DND-41 (cell line): Measurements from ENCODE around the gene ASPM.

Source experiments
- ATAC-seq: fragments of 200-7000 bp; cut with Tn5 transposase; 3 replicates; pipeline ENCODE4 v1.9.1; 2021; ENCODE audit warnings: low read depth; ENCODE audit not compliant: insufficient read depth
- DNase-seq: peaks from one replicate; pipeline ENCODE4 v3.0.0-alpha.2; 2020
- H2AFZ ChIP-seq: 2 replicates; pipeline ENCODE4 v1.6.0; 2012; ENCODE audit warnings: low read depth, low read length
- H3K27ac ChIP-seq: 2 replicates; pipeline ENCODE4 v1.5.1; 2012; ENCODE audit warnings: low read length, inconsistent platforms
- H3K27me3 ChIP-seq: fragments of 200-600 bp; sonication (generic); 2 replicates; pipeline ENCODE4 v1.6.0; 2012; ENCODE audit warnings: low read length, mild to moderate bottlenecking, inconsistent platforms; ENCODE audit not compliant: insufficient read depth, poor library complexity
- H3K36me3 ChIP-seq: 2 replicates; pipeline ENCODE4 v1.5.1; 2012; ENCODE audit warnings: low read length, inconsistent platforms; ENCODE audit not compliant: insufficient read depth
- H3K4me1 ChIP-seq: 2 replicates; pipeline ENCODE4 v1.5.1; 2012; ENCODE audit warnings: mild to moderate bottlenecking, low read length; ENCODE audit not compliant: insufficient read depth
- H3K4me2 ChIP-seq: 2 replicates; pipeline ENCODE4 v1.6.0; 2012; ENCODE audit warnings: mild to moderate bottlenecking, moderate library complexity, low read length, inconsistent platforms; ENCODE audit not compliant: insufficient read depth
- H3K4me3 ChIP-seq, 2 experiments: fragments of 200-600 bp in 1 of 2; shearing (Covaris generic) in 1 of 2; 2 replicates each; pipeline ENCODE4 v1.5.1; 2012 to 2016; ENCODE audit warnings: inconsistent platforms in 2 of 2, low read length in 2 of 2, mild to moderate bottlenecking in 2 of 2, low read depth in 1 of 2, moderate library complexity in 1 of 2
- H3K79me2 ChIP-seq: 2 replicates; pipeline ENCODE4 v1.6.0; 2012; ENCODE audit warnings: low read length, inconsistent platforms; ENCODE audit not compliant: insufficient read depth
- H3K9ac ChIP-seq: 2 replicates; pipeline ENCODE4 v1.6.0; 2012; ENCODE audit warnings: low read depth, mild to moderate bottlenecking, inconsistent platforms, low read length, moderate library complexity
- H3K9me3 ChIP-seq: 2 replicates; pipeline ENCODE4 v1.5.1; 2012; ENCODE audit warnings: low read length, moderate library complexity, mild to moderate bottlenecking, inconsistent platforms; ENCODE audit not compliant: insufficient read depth, severe bottlenecking
- H4K20me1 ChIP-seq: 2 replicates; pipeline ENCODE4 v1.6.0; 2012; ENCODE audit warnings: low read length; ENCODE audit not compliant: insufficient read depth
- CTCF ChIP-seq: IDR thresholded peaks from 2 replicates; pipeline ENCODE4 v1.5.1; 2012; ENCODE audit warnings: borderline replicate concordance, low read length, moderate library complexity, mild to moderate bottlenecking; ENCODE audit not compliant: poor library complexity, severe bottlenecking; ENCODE audit errors: extremely low read depth
- EZH2 ChIP-seq: IDR thresholded peaks from 3 replicates; pipeline ENCODE4 v1.6.1; 2012; ENCODE audit warnings: borderline replicate concordance, low read depth, mild to moderate bottlenecking, moderate library complexity, low read length, inconsistent platforms; ENCODE audit not compliant: severe bottlenecking

ASPM gene

DNA sequence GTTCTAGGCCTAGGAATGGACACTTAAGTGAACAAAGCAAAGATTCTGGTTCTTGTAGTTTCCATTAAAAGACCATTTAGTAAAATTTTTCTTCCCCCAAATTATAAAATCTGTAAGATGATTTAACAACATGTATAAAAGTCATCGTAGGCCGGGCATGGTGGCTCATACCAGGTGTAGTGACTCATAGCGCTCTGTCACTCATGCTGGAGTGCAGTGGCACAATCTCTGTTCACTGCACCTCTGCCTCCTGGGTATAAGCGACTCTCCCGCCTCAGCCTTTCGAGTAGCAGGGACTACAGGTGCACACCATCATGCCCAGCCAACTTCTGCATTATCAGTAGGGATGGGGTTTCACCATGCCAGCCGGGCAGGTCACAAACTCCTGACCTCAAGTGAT, 9.1 kb downstream of the ASPM start:
- H2AFZ ChIP-seq, result no peak overlapping the region
- no peak overlapping the region for H3K9ac ChIP-seq
- no peaks in the 10 kb centered on the region for H3K27me3 ChIP-seq
- H3K4me1 ChIP-seq, result peaks cover 31% of the 10 kb centered on the region
- DNase-seq (no peak), ATAC-seq (no peak)
- H3K36me3 ChIP-seq, result peaks cover 82% of the 10 kb centered on the region
- H3K79me2 ChIP-seq, result peaks cover 78% of the 10 kb centered on the region
- H3K27ac ChIP-seq, result no peak overlapping the region
- peaks cover 4% of the 10 kb centered on the region; the same call in 1 of the 2 replicates for H4K20me1 ChIP-seq
- no peak for TF ChIP-seq EZH2
- TF ChIP-seq CTCF, result no peak
- no peak overlapping the region for H3K4me3 ChIP-seq
- H3K9me3 ChIP-seq, result no peaks in the 10 kb centered on the region
- H3K4me2 ChIP-seq, result no peak overlapping the region

DNA sequence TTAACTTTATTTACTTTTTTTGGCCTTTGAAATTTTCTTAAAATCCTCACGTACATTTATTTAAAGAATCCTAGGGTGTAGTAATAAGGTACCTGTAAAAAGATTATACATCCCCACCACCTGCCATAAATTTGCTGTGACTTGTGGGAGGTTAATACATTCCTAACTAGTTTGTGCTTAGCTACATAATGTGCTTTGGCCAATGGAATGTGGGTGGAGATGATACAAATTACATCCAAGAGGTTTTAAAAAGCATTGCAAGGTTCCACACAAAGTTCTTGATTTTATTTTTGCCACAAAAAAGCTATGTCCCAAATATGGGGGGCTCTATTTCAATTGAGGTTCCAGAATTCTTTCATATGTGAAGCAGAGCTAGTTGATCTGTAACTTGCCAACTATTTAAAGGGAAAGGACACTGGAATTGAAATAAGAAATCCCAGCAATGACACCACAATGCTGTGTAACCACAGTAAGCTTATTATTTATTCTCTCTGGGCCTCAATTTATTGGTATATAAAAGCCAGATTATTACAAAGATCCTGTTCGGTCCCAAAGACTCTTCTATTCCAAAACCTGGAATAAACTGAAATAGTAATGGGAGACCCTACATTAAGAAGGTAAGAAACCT, 15.7 kb downstream of the ASPM start:
- no peaks in the 10 kb centered on the region for H3K9me3 ChIP-seq
- H3K27me3 ChIP-seq, result no peaks in the 10 kb centered on the region
- H3K9ac ChIP-seq, result no peak overlapping the region
- no peak overlapping the region for H2AFZ ChIP-seq
- H3K79me2 ChIP-seq, result peaks cover 32% of the 10 kb centered on the region
- TF ChIP-seq CTCF (no peak), EZH2 (no peak)
- no peak overlapping the region for H3K4me2 ChIP-seq
- no peaks in the 10 kb centered on the region for H4K20me1 ChIP-seq
- no peaks in the 10 kb centered on the region for H3K4me1 ChIP-seq
- no peak overlapping the region for H3K27ac ChIP-seq
- H3K4me3 ChIP-seq, result no peak overlapping the region
- ATAC-seq, result no peak
- peaks cover 91% of the 10 kb centered on the region for H3K36me3 ChIP-seq
- no peak for DNase-seq

DNA sequence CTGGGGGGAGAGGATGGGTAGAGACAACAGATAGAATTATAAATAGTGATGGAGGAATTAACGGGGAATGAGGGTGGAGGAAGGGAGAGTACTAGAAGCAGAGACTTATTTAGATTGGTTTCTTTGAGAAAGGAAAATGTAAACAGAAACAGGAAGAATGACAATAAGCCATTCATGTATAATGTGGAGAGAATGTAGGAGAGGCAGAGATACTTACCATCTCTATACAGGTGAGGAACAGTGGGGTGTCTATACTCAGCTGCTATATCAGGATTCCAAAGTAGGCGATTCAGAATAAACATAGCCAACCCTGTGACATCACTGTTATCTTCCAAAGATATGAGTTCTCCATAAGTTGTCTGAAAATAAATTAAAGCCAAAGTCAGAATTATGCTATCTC, 16.8 kb downstream of the ASPM start:
- no peak for TF ChIP-seq EZH2
- TF ChIP-seq CTCF, result no peak
- peaks cover 96% of the 10 kb centered on the region for H3K36me3 ChIP-seq
- H3K9ac ChIP-seq, result no peak overlapping the region
- H3K4me3 ChIP-seq, result no peak overlapping the region
- no peak for DNase-seq
- H3K79me2 ChIP-seq, result peaks cover 25% of the 10 kb centered on the region; the same call in 1 of the 2 replicates
- H4K20me1 ChIP-seq, result no peaks in the 10 kb centered on the region
- no peak for ATAC-seq
- no peaks in the 10 kb centered on the region for H3K9me3 ChIP-seq
- no peak overlapping the region for H3K4me2 ChIP-seq
- no peak overlapping the region for H3K27ac ChIP-seq
- H2AFZ ChIP-seq, result no peak overlapping the region
- no peaks in the 10 kb centered on the region for H3K27me3 ChIP-seq
- no peaks in the 10 kb centered on the region for H3K4me1 ChIP-seq
